GM21515 (cell line): ENCODE data around the gene ST7.
"Not testable (repeated sequence)": the region's sequence is repeated elsewhere in the genome, so short reads cannot be mapped to it uniquely, and the experiment has no call there.

Experiments used
- ATAC-seq: cut with Tn5 transposase; IDR thresholded peaks from one replicate; pipeline ENCODE4 v1.9.1; 2021; ENCODE audit not compliant: unreplicated experiment

The ST7 gene

DNA sequence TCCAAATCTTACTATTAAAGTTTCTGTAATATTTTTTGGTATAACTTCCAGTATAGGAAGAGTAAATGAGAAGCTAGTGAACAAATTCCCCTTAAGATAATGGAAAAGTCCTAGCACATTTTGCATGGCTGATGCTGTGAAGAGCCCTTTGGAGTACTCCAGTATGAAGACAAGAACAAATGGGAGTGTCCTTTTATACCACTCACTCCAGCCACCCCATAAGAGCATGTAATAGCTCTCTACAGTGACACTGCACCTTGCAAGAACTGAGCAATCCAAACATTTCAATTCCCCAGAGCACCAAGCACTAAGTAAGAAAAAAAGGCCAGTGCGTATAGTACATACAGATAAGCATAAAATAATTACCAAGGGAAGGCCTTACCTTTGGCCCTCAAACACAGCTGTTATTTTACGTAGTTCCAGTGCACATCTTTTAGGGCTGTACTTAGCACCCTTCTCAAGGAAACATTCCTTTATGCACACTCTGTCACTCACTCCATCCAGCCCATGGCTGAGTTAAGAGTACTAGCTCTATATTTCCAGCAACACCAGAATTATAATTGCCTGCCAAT lies 135.4 kb downstream of the ST7 start:
- ATAC-seq = no peak

- ATAC-seq = no peak
Observed at GRCh38 chr7:117090791-117091190, 137.5 kb downstream of the ST7 start.

DNA sequence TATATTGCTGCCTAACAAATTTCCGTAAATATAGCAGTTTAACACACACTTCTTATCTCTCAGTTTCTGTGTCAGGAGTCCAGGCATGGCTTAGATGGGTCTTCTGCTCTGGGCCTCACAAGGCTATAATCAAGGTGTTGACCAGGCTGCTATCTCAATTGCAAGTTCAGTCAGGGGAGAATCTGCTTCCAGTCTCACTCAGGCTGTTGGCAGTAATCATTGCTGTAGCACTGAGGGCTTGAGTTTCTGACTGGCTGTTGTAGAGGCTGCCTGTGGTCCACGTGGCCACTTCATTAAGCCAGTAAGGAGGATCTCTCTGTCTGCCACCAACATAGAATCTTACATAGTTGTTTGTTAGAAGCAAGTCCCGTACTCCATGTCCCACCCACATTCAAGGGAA lies 138.4 kb downstream of the ST7 start:
- no peak for ATAC-seq

DNA sequence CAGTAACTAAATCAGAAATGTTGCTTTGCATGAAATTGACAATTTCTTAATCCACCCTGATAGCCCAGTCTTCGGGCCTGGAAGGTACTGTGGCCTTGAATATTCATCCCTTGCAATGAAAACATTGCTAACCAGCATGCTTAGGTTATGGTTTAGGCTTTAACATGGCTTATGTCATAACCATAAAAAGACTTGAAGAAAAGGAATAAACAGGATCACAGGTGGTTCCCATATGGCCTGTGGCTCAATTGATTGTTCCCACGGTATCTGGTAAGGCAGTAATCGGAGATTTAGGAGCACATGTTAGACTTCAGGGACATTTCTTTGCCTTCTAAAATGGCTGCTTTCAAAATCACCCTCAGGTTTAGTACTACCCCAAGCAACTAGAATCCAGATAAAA lies 139.5 kb downstream of the ST7 start:
- ATAC-seq = no peak

DNA sequence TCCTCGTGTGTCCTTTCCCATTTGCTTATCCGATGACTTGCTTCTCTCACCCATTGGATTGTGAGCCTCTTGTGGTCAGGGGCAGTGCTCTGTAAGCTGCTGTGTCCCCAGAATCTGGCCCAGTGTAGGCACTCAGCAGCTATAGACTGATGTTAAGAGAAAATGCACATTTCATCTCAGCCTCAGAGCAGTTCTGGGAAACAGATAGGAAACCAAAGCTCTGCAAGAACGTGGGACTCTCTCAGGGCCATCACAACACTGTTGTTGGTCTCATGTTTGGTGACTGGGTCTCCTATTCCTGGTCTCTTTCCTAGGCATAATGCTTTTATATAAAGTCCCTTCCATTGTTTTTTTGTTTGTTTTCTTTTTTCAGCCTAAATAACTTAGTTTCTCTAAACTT lies 141.2 kb downstream of the ST7 start:
- no peak for ATAC-seq

DNA sequence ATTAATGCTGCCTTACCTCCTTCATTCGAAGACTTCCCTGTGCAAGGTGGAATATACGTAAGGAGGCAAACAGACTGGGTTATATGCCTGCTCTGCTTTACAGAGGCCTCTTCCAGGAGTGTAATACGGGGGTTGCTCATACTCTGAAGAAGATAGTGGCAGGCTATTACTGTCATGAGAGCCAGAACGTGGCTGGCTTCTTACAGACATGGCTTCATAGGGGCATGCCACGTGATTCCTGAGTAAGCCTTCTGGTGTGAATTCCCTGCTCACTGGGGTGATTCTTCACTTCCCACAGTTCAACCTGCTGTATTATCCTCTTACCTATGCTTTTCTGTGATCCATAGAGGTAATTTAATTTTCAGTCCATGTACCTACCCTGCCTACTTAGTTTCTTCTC lies 141.8 kb downstream of the ST7 start:
- ATAC-seq = no peak

- no peak for ATAC-seq
Observed at GRCh38 chr7:117096330-117096729, 143.0 kb downstream of the ST7 start.

DNA sequence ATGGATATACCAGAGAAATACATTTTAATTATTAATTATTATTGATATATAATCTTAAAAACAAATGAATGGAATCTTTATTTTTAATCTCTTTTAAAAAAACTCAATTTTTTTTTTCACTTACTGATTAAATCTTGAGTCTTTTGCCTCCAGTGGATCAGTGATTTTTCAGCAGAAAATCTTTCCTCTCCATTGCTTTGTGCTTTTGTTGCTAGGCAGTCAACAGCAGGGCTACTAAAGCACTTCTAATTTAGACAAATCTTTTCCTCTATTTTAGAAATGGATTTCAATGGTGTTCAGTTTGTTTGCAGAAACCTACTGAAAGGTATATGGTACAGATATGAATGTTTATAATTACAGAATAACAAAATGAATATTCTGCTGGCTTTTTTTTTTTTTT lies 143.6 kb downstream of the ST7 start:
- no peak for ATAC-seq

GRCh38 chr7:117097860-117098259 lies 144.6 kb downstream of the ST7 start:
- no peak for ATAC-seq

DNA sequence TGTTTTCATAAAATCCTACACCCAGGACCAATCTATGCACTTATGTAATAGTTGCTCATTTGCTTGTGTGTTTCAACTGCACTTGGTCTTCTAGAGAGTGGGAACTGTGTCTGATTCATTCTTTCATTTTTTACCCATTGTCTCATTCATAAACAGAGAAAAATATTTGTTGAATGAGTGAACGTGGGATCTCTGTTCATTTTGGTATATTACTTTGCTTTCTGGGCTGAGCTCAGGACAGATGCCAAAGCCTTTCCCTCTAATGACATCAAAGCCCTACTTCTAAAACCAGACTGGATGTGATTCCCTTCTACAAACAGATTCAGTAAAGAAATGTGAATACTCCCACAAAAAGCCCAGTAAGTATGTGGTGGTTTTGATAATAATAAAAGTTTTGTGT lies 145.2 kb downstream of the ST7 start:
- ATAC-seq = no peak

- ATAC-seq = no peak
Observed at GRCh38 chr7:117101026-117101425, 147.7 kb downstream of the ST7 start.

GRCh38 chr7:117110480-117111315 lies 157.4 kb downstream of the ST7 start:
- ATAC-seq = peak; percentile 94

DNA sequence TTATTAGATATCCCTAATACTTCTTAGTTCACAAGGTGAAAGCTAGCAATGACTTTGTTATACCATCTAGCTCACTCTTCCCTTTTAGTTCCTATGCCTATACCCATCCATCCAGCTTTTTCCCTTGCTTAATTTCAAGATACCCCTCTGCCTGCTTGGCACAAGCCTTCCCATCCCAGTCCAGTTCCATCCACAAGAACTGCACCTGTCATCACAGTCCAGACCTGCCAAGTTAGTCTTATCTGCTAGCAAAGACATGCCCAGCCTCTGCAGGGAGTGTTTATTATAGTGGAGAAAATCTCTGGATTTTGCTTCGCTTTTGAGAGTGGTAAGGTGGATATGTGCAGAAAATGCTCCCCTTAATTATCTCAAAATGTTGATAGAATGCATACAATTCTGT lies 158.2 kb downstream of the ST7 start:
- ATAC-seq = no peak

GRCh38 chr7:117112640-117113039 lies 159.3 kb downstream of the ST7 start:
- ATAC-seq = no peak

GRCh38 chr7:117113871-117114270 lies 160.6 kb downstream of the ST7 start:
- ATAC-seq = no peak

DNA sequence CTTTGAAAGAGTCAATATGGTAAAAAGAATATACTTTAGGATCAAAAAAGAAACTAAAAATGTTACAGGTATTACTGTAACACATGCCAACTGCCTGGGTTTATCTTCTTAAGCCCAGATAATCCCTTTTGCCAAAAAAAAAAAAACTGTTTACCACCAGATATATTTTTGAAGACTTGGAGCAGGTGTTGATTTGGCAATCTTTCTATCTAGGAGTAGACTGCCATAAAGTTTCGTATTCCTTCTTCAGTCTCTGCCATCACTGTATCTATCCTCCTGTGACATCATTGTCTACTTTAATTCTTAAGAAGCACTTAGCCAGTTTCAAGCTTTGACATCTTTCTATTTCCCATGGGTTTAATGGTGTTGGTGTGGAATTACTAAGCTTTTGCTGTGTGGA lies 161.0 kb downstream of the ST7 start:
- no peak for ATAC-seq

- no peak for ATAC-seq
Observed at GRCh38 chr7:117116211-117116610, 162.9 kb downstream of the ST7 start.

DNA sequence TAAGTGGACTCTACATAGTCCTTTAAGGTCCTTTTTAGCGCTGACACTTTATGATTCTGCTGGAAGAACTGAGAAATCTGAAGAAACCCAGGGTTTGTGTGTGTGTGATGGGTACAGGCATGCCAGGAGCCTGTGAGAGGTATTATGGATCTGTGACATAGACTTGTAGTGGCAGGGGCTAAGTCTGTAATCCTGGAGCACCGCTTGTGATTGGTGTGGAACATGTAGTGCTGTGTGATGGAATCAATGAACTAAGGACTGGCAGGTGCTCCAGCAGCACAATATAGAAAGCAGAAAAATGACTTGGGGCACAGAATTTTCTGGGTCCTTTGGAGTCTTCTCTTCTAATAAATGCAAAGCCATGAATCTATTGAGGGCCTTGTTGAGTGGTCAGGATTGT lies 163.9 kb downstream of the ST7 start:
- no peak for ATAC-seq

- ATAC-seq = no peak
Observed at GRCh38 chr7:117118579-117119180, 165.4 kb downstream of the ST7 start.

DNA sequence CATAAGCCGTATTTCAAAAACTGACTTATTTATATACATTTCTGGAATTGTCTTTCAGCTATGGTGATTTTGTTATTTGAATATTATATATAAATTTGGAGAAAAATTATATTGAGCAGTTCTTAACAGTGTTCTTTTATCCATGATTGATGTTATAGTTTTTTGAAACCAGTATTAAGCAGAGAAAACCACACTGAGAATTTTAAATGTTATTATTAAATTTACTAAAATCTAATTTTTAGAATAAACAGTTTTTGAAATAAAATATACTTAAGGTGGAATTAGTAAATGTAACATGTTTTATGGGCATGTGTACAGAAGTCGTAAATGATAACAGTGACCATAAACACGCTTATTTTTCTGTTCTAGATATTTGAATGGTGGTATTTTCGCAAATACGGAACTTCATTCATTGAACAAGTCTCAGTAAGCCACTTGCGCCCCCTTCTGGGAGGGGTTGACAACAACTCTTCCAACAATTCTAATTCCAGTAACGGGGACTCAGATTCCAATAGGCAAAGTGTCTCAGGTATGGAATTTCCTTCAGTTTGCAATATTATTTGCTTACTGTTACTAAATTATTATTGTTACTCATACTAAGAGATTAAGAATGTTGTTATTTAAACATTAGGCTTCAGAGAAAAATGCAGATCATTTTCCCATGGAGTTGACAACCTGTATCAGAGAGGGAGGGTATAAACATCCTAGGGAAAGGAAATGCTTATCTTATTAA lies 166.1 kb downstream of the ST7 start:
- no peak for ATAC-seq

DNA sequence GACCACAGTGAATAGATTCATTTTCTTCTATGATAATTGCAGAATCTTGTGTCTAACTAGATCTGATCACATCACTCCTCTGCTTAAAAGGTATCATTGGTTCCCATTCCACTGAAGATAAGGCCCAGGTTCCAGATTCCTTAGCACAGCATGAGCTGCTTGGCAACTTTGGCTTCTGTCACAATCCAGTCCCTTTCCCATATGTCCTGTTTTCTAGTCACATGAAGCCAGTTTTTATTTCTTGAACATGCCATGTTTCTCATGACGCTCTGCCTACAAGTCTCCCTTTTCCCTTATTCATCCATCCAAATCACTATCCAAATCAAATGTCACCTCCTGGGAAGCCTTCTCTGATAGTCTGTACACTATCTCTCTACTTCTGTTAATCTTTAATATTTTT lies 167.0 kb downstream of the ST7 start:
- ATAC-seq = not testable (repeated sequence)

GRCh38 chr7:117122036-117122435 lies 168.7 kb downstream of the ST7 start:
- ATAC-seq = not testable (repeated sequence)
